ENCODE results near the gene MMS19. TPM values are rescaled to one million over a fixed set of nuclear protein-coding genes. Genes with fewer than 3 reads are reported as not detected.

MMS19 gene
- total RNA-seq, 8 experiments from 2014 or later = 42.8 to 77.5 (median 56.4) TPM

- no peak for ATAC-seq (replicated peaks in 6 of 8)
- in situ Hi-C loops (cut with MboI; ENCODE audit: low pct_unique_long_range_greater_than_20kb in 2 of 9, low sequenced_read_pairs in 9 of 9, unreplicated experiment in 9 of 9) = no loop called here
- no peak overlapping the region for H3K4me3 ChIP-seq
- H3K4me1 ChIP-seq (replicated peaks in 1 of 2) = no peaks in the 10 kb centered on the region
- H3K27ac ChIP-seq = no peak overlapping the region
- 69 to 100% (median 90%) methylated on average over 1 to 2 of the region's 3 CpGs; no CpG with 5 or more reads in 6 of the 10 experiments for WGBS, 10 experiments
Observed at GRCh38 chr10:97506199-97506991, 8.2 kb upstream of the MMS19 start.

- Histone ChIP-seq H3K27ac (no peak overlapping the region), H3K4me1 (replicated peaks in 1 of 2) (peaks cover 0 to under 1% of the 10 kb centered on the region in 2 donors), H3K4me3 (no peak overlapping the region)
- no peak for ATAC-seq (replicated peaks in 6 of 8)
- in situ Hi-C loops (cut with MboI; ENCODE audit: low pct_unique_long_range_greater_than_20kb in 2 of 9, low sequenced_read_pairs in 9 of 9, unreplicated experiment in 9 of 9) = no loop called here
- 0 to 91% (median 71%) methylated on average over 1 of the region's 1 CpG; no CpG with 5 or more reads in 3 of the 10 experiments for WGBS, 10 experiments
Observed at GRCh38 chr10:97505152-97505551, 6.9 kb upstream of the MMS19 start.

GRCh38 chr10:97503406-97503805 lies 5.2 kb upstream of the MMS19 start:
- in situ Hi-C loops (cut with MboI; ENCODE audit: low pct_unique_long_range_greater_than_20kb in 2 of 9, low sequenced_read_pairs in 9 of 9, unreplicated experiment in 9 of 9) = no loop called here
- Histone ChIP-seq H3K27ac (no peak overlapping the region), H3K4me3 (no peak overlapping the region), H3K4me1 (replicated peaks in 1 of 2) (peaks cover 2 to 3% of the 10 kb centered on the region in 2 donors)
- no peak for ATAC-seq (replicated peaks in 6 of 8)
- 42 to 80% (median 80%) methylated on average over 1 to 3 of the region's 3 CpGs; no CpG with 5 or more reads in 7 of the 10 experiments for WGBS, 10 experiments

GRCh38 chr10:97502916-97503315 lies 4.7 kb upstream of the MMS19 start:
- H3K27ac ChIP-seq = no peak overlapping the region
- WGBS, 10 experiments = 85 to 100% (median 96%) methylated on average over 1 to 4 of the region's 6 CpGs; no CpG with 5 or more reads in 1 of the 10 experiments
- peaks cover 2 to 3% of the 10 kb centered on the region in 2 donors for H3K4me1 ChIP-seq (replicated peaks in 1 of 2)
- ATAC-seq (replicated peaks in 6 of 8) = no peak
- H3K4me3 ChIP-seq = no peak overlapping the region
- in situ Hi-C loops (cut with MboI; ENCODE audit: low pct_unique_long_range_greater_than_20kb in 2 of 9, low sequenced_read_pairs in 9 of 9, unreplicated experiment in 9 of 9) = no loop called here

- no peak for ATAC-seq (replicated peaks in 6 of 8)
- WGBS, 10 experiments = 75 to 100% (median 92%) methylated on average over 1 to 2 of the region's 2 CpGs; no CpG with 5 or more reads in 4 of the 10 experiments
- peak overlapping the region in 1 of 5 donors; percentile 84 for H3K4me3 ChIP-seq
- H3K4me1 ChIP-seq (replicated peaks in 1 of 2) = peaks cover 2 to 10% of the 10 kb centered on the region in 2 donors
- in situ Hi-C loops (cut with MboI; ENCODE audit: low pct_unique_long_range_greater_than_20kb in 2 of 9, low sequenced_read_pairs in 9 of 9, unreplicated experiment in 9 of 9) = no loop called here
- no peak overlapping the region for H3K27ac ChIP-seq
Observed at GRCh38 chr10:97500297-97500575, 2.0 kb upstream of the MMS19 start.

- H3K27ac ChIP-seq = no peak overlapping the region
- in situ Hi-C loops (cut with MboI; ENCODE audit: low pct_unique_long_range_greater_than_20kb in 2 of 9, low sequenced_read_pairs in 9 of 9, unreplicated experiment in 9 of 9) = no loop called here
- WGBS, 10 experiments = 0 to 9% (median 5%) methylated on average over 1 to 15 of the region's 41 CpGs; no CpG with 5 or more reads in 3 of the 10 experiments
- H3K4me3 ChIP-seq = peak overlapping the region; percentile 67 to 92 (median 84)
- peak in 3 of 8 experiments; percentile 0 to 7 (median 4) for ATAC-seq (replicated peaks in 6 of 8)
- peaks cover 2 to 10% of the 10 kb centered on the region in 2 donors for H3K4me1 ChIP-seq (replicated peaks in 1 of 2)
Observed at GRCh38 chr10:97499561-97500296, 1.5 kb upstream of the MMS19 start.

- peak within 1 kb of the TSS; percentile 67 to 92 (median 84) for H3K4me3 ChIP-seq
- ATAC-seq (replicated peaks in 6 of 8) = peak; percentile 7 to 91 (median 16)
- H3K27ac ChIP-seq = peak within 1 kb of the TSS; percentile 77 to 91
- in situ Hi-C loops (cut with MboI; ENCODE audit: low pct_unique_long_range_greater_than_20kb in 2 of 9, low sequenced_read_pairs in 9 of 9, unreplicated experiment in 9 of 9) = no loop called here
- H3K4me1 ChIP-seq (replicated peaks in 1 of 2) = peaks cover 2 to 10% of the 10 kb centered on the region in 2 donors
- 0% methylated on average over 12 of the region's 66 CpGs; no CpG with 5 or more reads in 9 of the 10 experiments for WGBS, 10 experiments
Observed at GRCh38 chr10:97498841-97499560, 779 bp upstream of the MMS19 start, which contains the start of gene UBTD1. Gene UBTD1, plus strand, starts transcription at chr10:97498924. Its CDS starts 280 bp downstream, at chr10:97499204.

GRCh38 chr10:97497572-97498075 lies 598 bp downstream of the MMS19 start:
- ATAC-seq (replicated peaks in 6 of 8) = peak; percentile 8 to 45 (median 26)
- 0 to 2% (median 0%) methylated on average over 1 to 15 of the region's 22 CpGs; no CpG with 5 or more reads in 1 of the 10 experiments for WGBS, 10 experiments
- Histone ChIP-seq H3K4me3 (peak overlapping the region; percentile 67 to 92 (median 84)), H3K4me1 (replicated peaks in 1 of 2) (peaks cover 2 to 10% of the 10 kb centered on the region in 2 donors), H3K27ac (peak overlapping the region; percentile 77 to 91)
- in situ Hi-C loops (cut with MboI; ENCODE audit: low pct_unique_long_range_greater_than_20kb in 2 of 9, low sequenced_read_pairs in 9 of 9, unreplicated experiment in 9 of 9) = no loop called here

- ATAC-seq (replicated peaks in 6 of 8) = no peak
- no peak overlapping the region for H3K4me3 ChIP-seq
- peaks cover under 1 to 9% of the 10 kb centered on the region in 2 donors for H3K4me1 ChIP-seq (replicated peaks in 1 of 2)
- no peak overlapping the region for H3K27ac ChIP-seq
- 24 to 73% (median 44%) methylated on average over 1 to 7 of the region's 7 CpGs; no CpG with 5 or more reads in 2 of the 10 experiments for WGBS, 10 experiments
- in situ Hi-C loops (cut with MboI; ENCODE audit: low pct_unique_long_range_greater_than_20kb in 2 of 9, low sequenced_read_pairs in 9 of 9, unreplicated experiment in 9 of 9) = no loop called here
Observed at GRCh38 chr10:97494863-97495506, 3.2 kb downstream of the MMS19 start.

- peaks cover 0 to 7% of the 10 kb centered on the region in 2 donors for H3K4me1 ChIP-seq (replicated peaks in 1 of 2)
- WGBS, 10 experiments = 8 to 100% (median 82%) methylated on average over 1 to 2 of the region's 2 CpGs; no CpG with 5 or more reads in 4 of the 10 experiments
- in situ Hi-C loops (cut with MboI; ENCODE audit: low pct_unique_long_range_greater_than_20kb in 2 of 9, low sequenced_read_pairs in 9 of 9, unreplicated experiment in 9 of 9) = no loop called here
- no peak overlapping the region for H3K27ac ChIP-seq
- no peak for ATAC-seq (replicated peaks in 6 of 8)
- no peak overlapping the region for H3K4me3 ChIP-seq
Observed at GRCh38 chr10:97494151-97494550, 4.1 kb downstream of the MMS19 start.

GRCh38 chr10:97490592-97490991 lies 7.6 kb downstream of the MMS19 start:
- Histone ChIP-seq H3K27ac (no peak overlapping the region), H3K4me3 (no peak overlapping the region), H3K4me1 (replicated peaks in 1 of 2) (no peaks in the 10 kb centered on the region)
- in situ Hi-C loops (cut with MboI; ENCODE audit: low pct_unique_long_range_greater_than_20kb in 2 of 9, low sequenced_read_pairs in 9 of 9, unreplicated experiment in 9 of 9) = no loop called here
- WGBS, 10 experiments = 80 to 100% (median 87%) methylated on average over 1 to 2 of the region's 2 CpGs; no CpG with 5 or more reads in 5 of the 10 experiments
- no peak for ATAC-seq (replicated peaks in 6 of 8)

- WGBS, 10 experiments = 60 to 100% (median 94%) methylated on average over 1 to 3 of the region's 4 CpGs; no CpG with 5 or more reads in 2 of the 10 experiments
- Histone ChIP-seq H3K27ac (no peak overlapping the region), H3K4me1 (replicated peaks in 1 of 2) (no peaks in the 10 kb centered on the region), H3K4me3 (no peak overlapping the region)
- ATAC-seq (replicated peaks in 6 of 8) = no peak
- in situ Hi-C loops (cut with MboI; ENCODE audit: low pct_unique_long_range_greater_than_20kb in 2 of 9, low sequenced_read_pairs in 9 of 9, unreplicated experiment in 9 of 9) = no loop called here
Observed at GRCh38 chr10:97485647-97486281, 12.5 kb downstream of the MMS19 start.

Measured in motor neuron (in vitro differentiated cells).